HepG2 (cell line): ENCODE data around the gene WNT1. TPM values are rescaled to one million over a fixed set of nuclear protein-coding genes. Genes with fewer than 3 reads are reported as not detected.

Source experiments
- CEBPG ChIP-seq: IDR thresholded peaks from 2 replicates; pipeline ENCODE4 v1.6.1; 2016
- EP300 ChIP-seq, 3 experiments: sonication (generic) in 1 of 3; formaldehyde crosslinking in 1 of 3; IDR thresholded peaks; 2 replicates each; pipeline versions ENCODE4 v1.5.1 to v1.6.1; 2011 to 2020; ENCODE audit warnings: low read depth in 2 of 3, low read length in 2 of 3, borderline replicate concordance in 1 of 3, improper control_type of control experiment in 1 of 3, mild to moderate bottlenecking in 1 of 3, missing genetic modification reagents in 1 of 3, moderate library complexity in 1 of 3
- GABPA ChIP-seq, 2 experiments: IDR thresholded peaks; 2 replicates each; pipeline ENCODE4 v1.6.1; 2011 to 2016; ENCODE audit warnings: low read depth in 2 of 2, low read length in 1 of 2, missing biosample characterization in 1 of 2, missing genetic modification characterization in 1 of 2
- MYNN ChIP-seq: sonication (generic); formaldehyde crosslinking; IDR thresholded peaks from 2 replicates; pipeline ENCODE4 v1.4.0; 2020; ENCODE audit warnings: mild to moderate bottlenecking, low read depth, missing genetic modification reagents
- MZF1 ChIP-seq: sonication (generic); formaldehyde crosslinking; IDR thresholded peaks from 2 replicates; pipeline ENCODE4 v1.8.1; 2023; ENCODE audit warnings: mild to moderate bottlenecking, missing genetic modification reagents, borderline replicate concordance
- NR2F2 ChIP-seq: IDR thresholded peaks from 2 replicates; pipeline ENCODE4 v1.6.1; 2012; ENCODE audit warnings: low read depth, inconsistent platforms, borderline replicate concordance
- SNRNP70 ChIP-seq: fragments of 200-400 bp; formaldehyde crosslinking; IDR thresholded peaks from 2 replicates; pipeline ENCODE4 v1.6.1; 2017; ENCODE audit warnings: mild to moderate bottlenecking, low read depth, low read length, moderate library complexity
- SRF ChIP-seq: IDR thresholded peaks from 2 replicates; pipeline ENCODE4 v1.6.1; 2011; ENCODE audit warnings: mild to moderate bottlenecking, low read depth, low read length, moderate library complexity
- ZFP90 ChIP-seq: sonication (generic); formaldehyde crosslinking; IDR thresholded peaks from 2 replicates; pipeline ENCODE4 v1.8.0; 2022; ENCODE audit warnings: missing genetic modification reagents, mild to moderate bottlenecking, inconsistent platforms, borderline replicate concordance
- ZMYM2 ChIP-seq: sonication (generic); formaldehyde crosslinking; IDR thresholded peaks from 2 replicates; pipeline ENCODE4 v1.8.0; 2022; ENCODE audit warnings: mild to moderate bottlenecking, missing genetic modification reagents
- ZNF232 ChIP-seq: sonication (generic); formaldehyde crosslinking; IDR thresholded peaks from 2 replicates; pipeline ENCODE4 v1.4.0; 2020; ENCODE audit warnings: missing genetic modification reagents, borderline replicate concordance
- ZNF326 ChIP-seq: sonication (generic); formaldehyde crosslinking; IDR thresholded peaks from 2 replicates; pipeline ENCODE4 v1.4.0; 2020; ENCODE audit warnings: missing genetic modification reagents, borderline replicate concordance
- ZNF615 ChIP-seq: sonication (generic); formaldehyde crosslinking; IDR thresholded peaks from 2 replicates; pipeline ENCODE4 v1.5.0; 2020; ENCODE audit warnings: mild to moderate bottlenecking, missing genetic modification reagents, borderline replicate concordance
- ZNF747 ChIP-seq: sonication (generic); formaldehyde crosslinking; IDR thresholded peaks from 2 replicates; pipeline ENCODE4 v1.8.1; 2023; ENCODE audit warnings: missing genetic modification reagents, mild to moderate bottlenecking, borderline replicate concordance
- ZNF850 ChIP-seq: sonication (generic); formaldehyde crosslinking; conservative IDR thresholded peaks from 2 replicates; pipeline ENCODE4 v1.9.0; 2021; ENCODE audit warnings: mild to moderate bottlenecking, missing genetic modification reagents
- ZSCAN9 ChIP-seq: IDR thresholded peaks from 2 replicates; pipeline ENCODE4 v1.6.1; 2016; ENCODE audit warnings: borderline replicate concordance
- polyA plus RNA-seq, 8 experiments: library from polyadenylated mRNA; depleted of rRNA in 3 of 8; stranded (reverse) in 7 of 8; unstranded in 1 of 8; fragments of >200 nt; fragmentation: Illumina TruSeq in 4 of 8; extraction: Trizol in 4 of 8; gene quantifications; 2 replicates each; pipeline versions ENCODE4 v1.2.1 to v1.2.3, GENCODE V29; 2011 to 2016; ENCODE audit warnings: low read depth in 4 of 8, missing spikeins in 1 of 8, mixed read lengths in 1 of 8; ENCODE audit not compliant: insufficient read depth in 1 of 8
- total RNA-seq, 5 experiments: library from RNA; depleted of rRNA; stranded (reverse); fragments of >200 nt; fragmentation: Illumina TruSeq; extraction: Trizol; gene quantifications; 2 replicates each; pipeline ENCODE4 v1.2.3, GENCODE V29; 2016; ENCODE audit warnings: low read depth in 1 of 5
- TF ChIP-seq, protein P1 (sequence below): sonication (generic); formaldehyde crosslinking; IDR thresholded peaks from 2 replicates; pipeline ENCODE4 v1.5.0; 2020; ENCODE audit warnings: missing genetic modification reagents
- TF ChIP-seq, protein P2 (sequence below): sonication (generic); formaldehyde crosslinking; IDR thresholded peaks from 2 replicates; pipeline ENCODE4 v1.4.0; 2020; ENCODE audit warnings: missing genetic modification reagents, borderline replicate concordance
- TF ChIP-seq, protein P3 (sequence below): fragments of 450-650 bp; IDR thresholded peaks from 2 replicates; pipeline ENCODE4 v1.6.1; 2016

The WNT1 gene
- total and polyA plus RNA-seq, 2 of the 13 experiments (the other 11 are each of a cell fraction or from before 2014, with no cell fraction given) = not detected

DNA sequence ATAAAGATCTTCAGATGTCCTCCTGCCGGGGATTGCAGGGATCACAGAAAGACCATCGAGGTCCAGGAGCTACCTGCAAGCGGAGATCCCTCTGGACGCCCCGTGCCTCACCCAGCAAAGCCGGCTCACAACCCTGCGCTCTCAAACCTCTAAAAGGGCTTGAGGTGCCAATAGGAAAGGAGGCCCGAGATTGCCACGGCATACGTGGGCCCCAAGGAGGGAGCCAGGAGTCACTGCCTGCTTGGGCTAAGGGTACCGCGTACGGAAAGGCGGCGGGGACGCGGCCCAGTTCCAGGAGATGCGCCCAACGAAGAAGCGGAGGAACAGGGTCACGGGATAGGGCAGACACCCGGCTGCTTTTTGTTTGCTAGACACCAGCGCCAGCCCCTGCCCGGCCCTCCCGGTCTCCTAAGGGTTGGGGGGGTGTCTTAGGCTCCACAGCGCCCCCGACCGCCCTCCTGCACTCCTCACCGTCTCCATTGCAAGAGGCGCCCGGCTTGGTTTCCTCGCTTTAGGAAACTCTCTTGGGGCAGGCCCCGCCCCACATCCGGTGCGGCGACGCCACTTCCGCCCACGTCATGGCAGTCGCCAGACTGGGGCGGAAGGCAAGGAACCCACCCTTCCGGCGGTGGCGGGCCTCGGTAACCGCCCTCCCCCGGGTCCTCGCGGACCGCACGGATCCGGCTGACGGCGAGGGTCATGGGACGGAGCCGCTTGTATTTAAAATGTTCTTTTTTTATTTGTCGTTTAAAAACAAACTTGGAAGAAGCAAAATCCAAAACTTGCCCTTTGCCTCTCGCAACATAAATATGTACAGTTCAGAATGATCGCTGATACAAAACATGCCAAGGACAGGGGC lies 40.4 kb downstream of the WNT1 start, which contains the start of gene PRKAG1 (continued):
- TF ChIP-seq SRF (0 out of 2 replicates have a peak, but pooled peaks have one; percentile 44), GABPA (IDR thresholded peaks at IDR 0.05; ENCODE audit: low read depth, low read length) (peak; percentile 97), GABPA (CRISPR knock-in tag; IDR thresholded peaks at IDR 0.05; ENCODE audit: low read depth) (peak; percentile 97), ZNF232 (CRISPR knock-in tag) (no peak; the same call in 1 of the 2 replicates), ZNF747 (CRISPR knock-in tag) (no peak), MZF1 (CRISPR knock-in tag) (no peak), EP300 (IDR thresholded peaks at IDR 0.05; ENCODE audit: low read depth in 2 of 2, low read length in 2 of 2) (peak in 1 of 2 experiments; percentile 24; a peak in 1 of 4 replicates), EP300 (CRISPR knock-in tag; IDR thresholded peaks at IDR 0.05; ENCODE audit: borderline replicate concordance) (peak; percentile 12; the same call in 1 of the 2 replicates), MYNN (CRISPR knock-in tag) (peak; percentile 85), ZNF850 (CRISPR knock-in tag) (no peak), ZSCAN9 (CRISPR knock-in tag) (0 out of 2 replicates have a peak, but pooled peaks have one; percentile 16), ZNF615 (CRISPR knock-in tag) (no peak), ZMYM2 (CRISPR knock-in tag) (no peak), ZNF326 (CRISPR knock-in tag) (0 out of 2 replicates have a peak, but pooled peaks have one; percentile 49), CEBPG (0 out of 2 replicates have a peak, but pooled peaks have one; percentile 35), SNRNP70 (no peak), ZFP90 (no peak; the same call in 1 of the 2 replicates), NR2F2 (peak; percentile 28; the same call in 1 of the 2 replicates)
- TF ChIP-seq, protein P1, sequence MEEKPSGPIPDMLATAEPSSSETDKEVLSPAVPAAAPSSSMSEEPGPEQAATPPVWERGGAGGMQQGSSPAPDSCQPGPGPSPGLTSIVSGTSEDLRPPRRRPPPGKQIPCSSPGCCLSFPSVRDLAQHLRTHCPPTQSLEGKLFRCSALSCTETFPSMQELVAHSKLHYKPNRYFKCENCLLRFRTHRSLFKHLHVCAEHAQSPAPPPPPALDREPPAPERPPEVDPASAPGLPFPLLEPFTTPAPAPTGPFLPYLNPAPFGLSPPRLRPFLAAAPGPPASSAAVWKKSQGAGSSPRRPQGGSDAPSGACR (CRISPR knock-in tag) = no peak
- TF ChIP-seq, protein P2, sequence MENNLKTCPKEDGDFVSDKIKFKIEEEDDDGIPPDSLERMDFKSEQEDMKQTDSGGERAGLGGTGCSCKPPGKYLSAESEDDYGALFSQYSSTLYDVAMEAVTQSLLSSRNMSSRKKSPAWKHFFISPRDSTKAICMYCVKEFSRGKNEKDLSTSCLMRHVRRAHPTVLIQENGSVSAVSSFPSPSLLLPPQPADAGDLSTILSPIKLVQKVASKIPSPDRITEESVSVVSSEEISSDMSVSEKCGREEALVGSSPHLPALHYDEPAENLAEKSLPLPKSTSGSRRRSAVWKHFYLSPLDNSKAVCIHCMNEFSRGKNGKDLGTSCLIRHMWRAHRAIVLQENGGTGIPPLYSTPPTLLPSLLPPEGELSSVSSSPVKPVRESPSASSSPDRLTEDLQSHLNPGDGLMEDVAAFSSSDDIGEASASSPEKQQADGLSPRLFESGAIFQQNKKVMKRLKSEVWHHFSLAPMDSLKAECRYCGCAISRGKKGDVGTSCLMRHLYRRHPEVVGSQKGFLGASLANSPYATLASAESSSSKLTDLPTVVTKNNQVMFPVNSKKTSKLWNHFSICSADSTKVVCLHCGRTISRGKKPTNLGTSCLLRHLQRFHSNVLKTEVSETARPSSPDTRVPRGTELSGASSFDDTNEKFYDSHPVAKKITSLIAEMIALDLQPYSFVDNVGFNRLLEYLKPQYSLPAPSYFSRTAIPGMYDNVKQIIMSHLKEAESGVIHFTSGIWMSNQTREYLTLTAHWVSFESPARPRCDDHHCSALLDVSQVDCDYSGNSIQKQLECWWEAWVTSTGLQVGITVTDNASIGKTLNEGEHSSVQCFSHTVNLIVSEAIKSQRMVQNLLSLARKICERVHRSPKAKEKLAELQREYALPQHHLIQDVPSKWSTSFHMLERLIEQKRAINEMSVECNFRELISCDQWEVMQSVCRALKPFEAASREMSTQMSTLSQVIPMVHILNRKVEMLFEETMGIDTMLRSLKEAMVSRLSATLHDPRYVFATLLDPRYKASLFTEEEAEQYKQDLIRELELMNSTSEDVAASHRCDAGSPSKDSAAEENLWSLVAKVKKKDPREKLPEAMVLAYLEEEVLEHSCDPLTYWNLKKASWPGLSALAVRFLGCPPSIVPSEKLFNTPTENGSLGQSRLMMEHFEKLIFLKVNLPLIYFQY = peak; percentile 64; the same call in 1 of the 2 replicates
- TF ChIP-seq, protein P3, sequence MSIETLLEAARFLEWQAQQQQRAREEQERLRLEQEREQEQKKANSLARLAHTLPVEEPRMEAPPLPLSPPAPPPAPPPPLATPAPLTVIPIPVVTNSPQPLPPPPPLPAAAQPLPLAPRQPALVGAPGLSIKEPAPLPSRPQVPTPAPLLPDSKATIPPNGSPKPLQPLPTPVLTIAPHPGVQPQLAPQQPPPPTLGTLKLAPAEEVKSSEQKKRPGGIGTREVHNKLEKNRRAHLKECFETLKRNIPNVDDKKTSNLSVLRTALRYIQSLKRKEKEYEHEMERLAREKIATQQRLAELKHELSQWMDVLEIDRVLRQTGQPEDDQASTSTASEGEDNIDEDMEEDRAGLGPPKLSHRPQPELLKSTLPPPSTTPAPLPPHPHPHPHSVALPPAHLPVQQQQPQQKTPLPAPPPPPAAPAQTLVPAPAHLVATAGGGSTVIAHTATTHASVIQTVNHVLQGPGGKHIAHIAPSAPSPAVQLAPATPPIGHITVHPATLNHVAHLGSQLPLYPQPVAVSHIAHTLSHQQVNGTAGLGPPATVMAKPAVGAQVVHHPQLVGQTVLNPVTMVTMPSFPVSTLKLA = no peak
